Heart right ventricle (tissue), 16 donors: ENCODE data around the gene ADPRH. TPM values are rescaled to one million over a fixed set of nuclear protein-coding genes. Genes with fewer than 3 reads are reported as not detected.

Experiments used
- ATAC-seq, 8 donors: fragments of 200-7000 bp; cut with Tn5 transposase; one replicate each; pipeline ENCODE4 v1.9.1; 2020; ENCODE audit warnings: mild to moderate bottlenecking in 8 of 8, moderate library complexity in 8 of 8, moderate number of reproducible peaks in 1 of 8
- DNase-seq, 2 donors: peaks; one replicate each; pipeline ENCODE4 v3.0.0-alpha.2; 2020
- H3K27ac ChIP-seq, 10 donors: fragments of 200-600 bp; sonication (generic) in 2 of 10; one replicate each; pipeline versions ENCODE4 v1.5.0 to v1.8.0; 2020 to 2022; ENCODE audit warnings: mild to moderate bottlenecking in 3 of 10
- H3K27me3 ChIP-seq, 7 donors: fragments of 200-600 bp; one replicate each; pipeline ENCODE4 v1.8.0; 2021 to 2022; ENCODE audit warnings: mild to moderate bottlenecking in 2 of 7
- H3K36me3 ChIP-seq, 9 donors: fragments of 200-600 bp; sonication (generic) in 1 of 9; one replicate each; pipeline versions ENCODE4 v1.5.0 to v1.8.0; 2020 to 2022; ENCODE audit warnings: mild to moderate bottlenecking in 2 of 9
- H3K4me1 ChIP-seq, 9 donors: fragments of 200-600 bp; sonication (generic) in 1 of 9; one replicate each; pipeline versions ENCODE4 v1.5.0 to v1.8.0; 2020 to 2022; ENCODE audit warnings: mild to moderate bottlenecking in 4 of 9
- H3K4me3 ChIP-seq, 10 donors: fragments of 200-600 bp; sonication (generic) in 2 of 10; one replicate each; pipeline versions ENCODE4 v1.5.0 to v1.8.0; 2020 to 2022; ENCODE audit warnings: mild to moderate bottlenecking in 7 of 10, moderate library complexity in 2 of 10
- H3K9me3 ChIP-seq, 11 donors: fragments of 200-600 bp in 10 of 11; sonication (generic) in 2 of 11; one replicate each; pipeline versions ENCODE4 v1.5.0 to v1.8.0; 2013 to 2022; ENCODE audit warnings: mild to moderate bottlenecking in 2 of 11, control low read depth in 1 of 11, moderate library complexity in 1 of 11
- WGBS, 2 donors: extraction: QIAGEN DNeasy Blood & Tissue Kit; methylation state at CpG; one replicate each; pipeline ENCODE4 v1.1.7; 2013; ENCODE audit warnings: inconsistent platforms in 1 of 2; 5-methylcytosine and 5-hydroxymethylcytosine counted together
- intact Hi-C, 10 donors: fragments of 100-400 bp; cut with DNase I; formaldehyde crosslinking; loops; one replicate each; pipeline versions ENCODE4 v1.11.1 to v1.14.2; 2022
- polyA plus RNA-seq, 2 donors: library from polyadenylated mRNA; stranded (reverse); fragments of 200-250 nt; gene quantifications; one replicate each; pipeline ENCODE4 v1.2.3, GENCODE V29; 2013
- total RNA-seq, 10 donors: library from RNA; stranded (reverse); fragmentation: NEBNext Ultra II Directional in 3 of 10; extraction: Animal tissue kit (Norgen Biotek cat#: 25700) in 3 of 10; gene quantifications; one replicate each; pipeline versions ENCODE4 v1.2.1 to v1.2.4, GENCODE V29; 2021 to 2023
- TF ChIP-seq, protein P1 (sequence below), 9 donors: fragments of 200-600 bp; sonication (generic) in 2 of 9; IDR thresholded peaks; one replicate each; pipeline versions ENCODE4 v1.5.0 to v1.8.0; 2021 to 2022; ENCODE audit warnings: antibody characterized with exemption in 9 of 9, mild to moderate bottlenecking in 5 of 9, moderate library complexity in 1 of 9
- donor health status: Arrhythmogenic right ventricular cardiomyopathy.
- donor health status: ischemic (EF 13 %, LVEDD 7.1; RV severe dilation, severe dysfunction).
- donor health status: healthy with polysubstance abuse.
- donor health status: DM: no; HTN: yes; CAD: no.
- donor health status: DM: no; HTN: no; CAD: no.
- donor health status: ischemic (EF 25% LVEDD 6.9; RV normal size, moderate dysfunction).
- donor health status: ischemic (EF 25% LVEDD 5.7; RV mildly dilated, moderate dysfunction).
- donor health status: healthy.
- donor health status: DM: yes; HTN: yes; CAD: no.
- donor health status: Ischemic cardiomyopathy.
- donor health status: ischemic (EF 35%, LVEDD 5.7; RV mildly dilated, moderate dysfunction).
- donor health status: nonischemic (EF 11% LVEDD 7.7; RV severe dilation, severe dysfunction).
- donor health status: DM: yes; HTN: yes; CAD: no.
- donor health status: PGD.
- donor health status: ischemic (EF 29% LVEDD 5.4; RV normal size, mild dysfunction).
- donor health status: nonischemic (EF 23%, LVEDD 6.1; RV moderate dilation, normal function).

The ADPRH gene
- total and polyA plus RNA-seq, 12 donors, result 5.6 to 16.9 (median 10.5) TPM

DNA sequence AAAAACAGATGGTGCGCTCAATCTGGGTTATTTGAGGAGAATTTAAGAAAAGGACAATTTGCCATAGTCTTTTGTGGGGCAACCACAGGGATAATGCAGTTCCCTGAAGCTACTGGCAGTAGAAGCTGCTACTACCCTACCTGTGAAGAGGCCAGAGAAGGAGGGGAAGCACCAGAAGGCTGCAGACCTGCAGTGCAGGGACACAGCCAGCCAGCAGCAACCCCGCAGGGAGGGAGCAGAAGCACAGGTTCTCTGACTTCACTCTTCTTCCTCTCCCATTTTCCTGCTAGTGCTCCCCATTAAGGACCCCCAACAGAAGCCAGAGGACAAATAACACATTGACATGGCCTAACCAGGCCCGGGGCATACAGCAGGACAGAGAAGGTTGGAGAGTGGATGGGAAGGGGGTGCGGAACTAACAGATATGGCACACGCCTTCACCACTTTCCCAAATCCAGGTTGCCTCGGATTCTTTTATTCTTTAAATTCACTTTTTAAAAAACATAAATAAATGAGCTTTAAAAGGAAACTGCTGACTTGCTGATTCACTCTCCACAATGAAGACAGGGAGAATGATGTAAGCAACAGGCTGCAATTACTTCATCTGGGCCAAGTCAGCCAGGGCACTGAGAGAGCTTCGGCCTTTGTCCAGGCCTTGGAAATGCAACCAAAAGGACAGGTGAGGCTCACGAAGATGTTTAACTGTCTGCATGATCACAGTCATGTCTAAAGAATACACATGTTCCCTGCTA lies 51.0 kb downstream of the ADPRH start:
- intact Hi-C loops, result loop anchor here in 2 of 10 donors (5.0 kb wide), 1 partner anchor 33 kb away; the partner anchor contains the start of gene PLA1A (in 2 of the 2)
- TF ChIP-seq, protein P1, sequence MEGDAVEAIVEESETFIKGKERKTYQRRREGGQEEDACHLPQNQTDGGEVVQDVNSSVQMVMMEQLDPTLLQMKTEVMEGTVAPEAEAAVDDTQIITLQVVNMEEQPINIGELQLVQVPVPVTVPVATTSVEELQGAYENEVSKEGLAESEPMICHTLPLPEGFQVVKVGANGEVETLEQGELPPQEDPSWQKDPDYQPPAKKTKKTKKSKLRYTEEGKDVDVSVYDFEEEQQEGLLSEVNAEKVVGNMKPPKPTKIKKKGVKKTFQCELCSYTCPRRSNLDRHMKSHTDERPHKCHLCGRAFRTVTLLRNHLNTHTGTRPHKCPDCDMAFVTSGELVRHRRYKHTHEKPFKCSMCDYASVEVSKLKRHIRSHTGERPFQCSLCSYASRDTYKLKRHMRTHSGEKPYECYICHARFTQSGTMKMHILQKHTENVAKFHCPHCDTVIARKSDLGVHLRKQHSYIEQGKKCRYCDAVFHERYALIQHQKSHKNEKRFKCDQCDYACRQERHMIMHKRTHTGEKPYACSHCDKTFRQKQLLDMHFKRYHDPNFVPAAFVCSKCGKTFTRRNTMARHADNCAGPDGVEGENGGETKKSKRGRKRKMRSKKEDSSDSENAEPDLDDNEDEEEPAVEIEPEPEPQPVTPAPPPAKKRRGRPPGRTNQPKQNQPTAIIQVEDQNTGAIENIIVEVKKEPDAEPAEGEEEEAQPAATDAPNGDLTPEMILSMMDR (IDR thresholded peaks at IDR 0.05), result no peak
- Histone ChIP-seq H3K4me3 (no peak overlapping the region), H3K27me3 (no peaks in the 10 kb centered on the region), H3K4me1 (peaks cover 3 to 76% (median 65%) of the 10 kb centered on the region in 9 donors), H3K9me3 (no peaks in the 10 kb centered on the region), H3K27ac (peak overlapping the region in 9 of 10 donors; percentile 33 to 84 (median 69)), H3K36me3 (no peaks in the 10 kb centered on the region)
- ATAC-seq, result peak in 6 of 8 donors; percentile 36 to 58 (median 47)
- DNase-seq, result no peak
- 80 to 83% methylated on average over 8 of the region's 8 CpGs for WGBS, 2 donors

- Histone ChIP-seq H3K27ac (peak overlapping the region in 9 of 10 donors; percentile 33 to 84 (median 69)), H3K4me3 (no peak overlapping the region), H3K36me3 (no peaks in the 10 kb centered on the region), H3K27me3 (no peaks in the 10 kb centered on the region), H3K4me1 (peaks cover 3 to 76% (median 67%) of the 10 kb centered on the region in 9 donors), H3K9me3 (no peaks in the 10 kb centered on the region)
- intact Hi-C loops, result loop anchor here in 2 of 10 donors (5.0 kb wide), 1 partner anchor 34 kb away; the partner anchor contains the start of gene PLA1A (in 2 of the 2)
- DNase-seq, result no peak
- whole genome bisulfite sequencing, 2 donors, result 79 to 86% methylated on average over 7 of the region's 7 CpGs
- TF ChIP-seq, protein P1 (IDR thresholded peaks at IDR 0.05), result no peak
- ATAC-seq, result peak in 5 of 8 donors; percentile 26 to 53 (median 27)
These were observed 51.6 kb downstream of the ADPRH start for GRCh38 chr3:119630880-119631329.

DNA sequence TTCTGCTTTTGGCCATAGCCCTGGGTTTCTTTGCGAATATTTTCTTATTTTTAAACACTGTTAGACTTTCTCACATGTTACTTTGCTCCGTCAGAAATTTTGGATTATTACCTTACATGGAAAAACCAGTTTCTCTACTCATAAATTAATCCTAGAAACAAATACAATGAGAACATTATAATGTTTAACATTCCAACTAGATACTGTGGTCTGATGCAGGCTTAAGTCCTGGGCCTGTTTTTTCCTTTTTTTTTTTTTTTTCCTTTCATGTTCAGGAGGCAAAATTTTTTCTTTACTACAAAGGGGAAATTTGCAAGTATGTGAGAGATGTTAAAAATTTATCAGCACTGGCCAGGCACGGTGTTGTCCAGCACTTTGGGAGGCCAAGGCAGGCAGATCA lies 52.2 kb downstream of the ADPRH start:
- intact Hi-C loops, result loop anchor here in 2 of 10 donors (5.0 kb wide), 1 partner anchor 34 kb away; the partner anchor contains the start of gene PLA1A (in 2 of the 2)
- WGBS, 2 donors, result 81 to 86% methylated on average over 3 of the region's 3 CpGs

GRCh38 chr3:119632216-119632615 lies 52.9 kb downstream of the ADPRH start:
- ATAC-seq (no peak), DNase-seq (no peak)
- WGBS, 2 donors, result 70 to 77% methylated on average over 4 of the region's 4 CpGs
- Histone ChIP-seq H3K36me3 (no peaks in the 10 kb centered on the region), H3K4me3 (no peak overlapping the region), H3K4me1 (peaks cover 9 to 76% (median 68%) of the 10 kb centered on the region in 9 donors), H3K27me3 (no peaks in the 10 kb centered on the region), H3K27ac (peak overlapping the region in 1 of 10 donors; percentile 76), H3K9me3 (no peaks in the 10 kb centered on the region)
- TF ChIP-seq, protein P1 (IDR thresholded peaks at IDR 0.05), result no peak
- intact Hi-C loops, result loop anchor here in 2 of 10 donors (5.0 kb wide), 1 partner anchor 35 kb away; the partner anchor contains the start of gene PLA1A (in 2 of the 2)

More for the DNA sequence above, 52.2 kb downstream of the ADPRH start:
- Histone ChIP-seq H3K27me3 (no peaks in the 10 kb centered on the region), H3K9me3 (no peaks in the 10 kb centered on the region), H3K27ac (peak overlapping the region in 7 of 10 donors; percentile 33 to 84 (median 69)), H3K4me1 (peaks cover 3 to 76% (median 68%) of the 10 kb centered on the region in 9 donors), H3K36me3 (no peaks in the 10 kb centered on the region), H3K4me3 (no peak overlapping the region)
- ATAC-seq (no peak), DNase-seq (no peak)
- TF ChIP-seq, protein P1 (IDR thresholded peaks at IDR 0.05), result no peak
